Endodermal cell (in vitro differentiated cells): ENCODE measurements around the gene ZNF84. TPM values are rescaled to one million over a fixed set of nuclear protein-coding genes. Genes with fewer than 3 reads are reported as not detected.

Experiments used
- DNase-seq: peaks from one replicate; pipeline ENCODE4 v3.0.0-alpha.2; 2017
- H3K27ac ChIP-seq: 2 replicates; pipeline ENCODE4 v1.5.1; 2013; ENCODE audit warnings: mild to moderate bottlenecking, low read depth, low read length, moderate library complexity
- H3K27me3 ChIP-seq: 2 replicates; pipeline ENCODE4 v1.6.1; 2013; ENCODE audit warnings: mild to moderate bottlenecking, low read length, moderate library complexity; ENCODE audit not compliant: insufficient read depth, control insufficient read depth, poor library complexity, severe bottlenecking
- H3K36me3 ChIP-seq: 2 replicates; pipeline ENCODE4 v1.7.0; 2013; ENCODE audit warnings: mild to moderate bottlenecking, low read length, moderate library complexity; ENCODE audit not compliant: control insufficient read depth, insufficient read depth
- H3K4me1 ChIP-seq: one replicate; pipeline ENCODE4 v1.7.0; 2013; ENCODE audit warnings: low read length; ENCODE audit not compliant: control insufficient read depth, insufficient read depth
- H3K4me3 ChIP-seq: 2 replicates; pipeline ENCODE4 v1.5.1; 2013; ENCODE audit warnings: mild to moderate bottlenecking, low read length, moderate library complexity
- H3K9ac ChIP-seq: 2 replicates; pipeline ENCODE4 v1.6.1; 2013; ENCODE audit warnings: mild to moderate bottlenecking, low read length, moderate library complexity; ENCODE audit not compliant: poor library complexity, severe bottlenecking; ENCODE audit errors: extremely low read depth
- H3K9me3 ChIP-seq: 2 replicates; pipeline ENCODE4 v1.6.1; 2013; ENCODE audit warnings: mild to moderate bottlenecking, low read length, moderate library complexity; ENCODE audit not compliant: control insufficient read depth
- H3K27ac Mint-ChIP-seq: 2 replicates; pipeline ENCODE4 v1.8.0; 2020; ENCODE audit warnings: mixed read lengths
- H3K27me3 Mint-ChIP-seq: 2 replicates; pipeline ENCODE4 v1.8.0; 2021; ENCODE audit warnings: mild to moderate bottlenecking, mixed read lengths; ENCODE audit not compliant: insufficient read depth
- H3K36me3 Mint-ChIP-seq: 2 replicates; pipeline ENCODE4 v1.8.0; 2020; ENCODE audit warnings: low read depth, mixed read lengths
- H3K4me1 Mint-ChIP-seq: 2 replicates; pipeline ENCODE4 v1.8.0; 2020; ENCODE audit warnings: mixed read lengths
- H3K4me3 Mint-ChIP-seq: 2 replicates; pipeline ENCODE4 v1.8.0; 2020; ENCODE audit warnings: mild to moderate bottlenecking, moderate library complexity, mixed read lengths
- H3K9me3 Mint-ChIP-seq: 2 replicates; pipeline ENCODE4 v1.8.0; 2020; ENCODE audit warnings: mild to moderate bottlenecking, mixed read lengths
- CTCF ChIP-seq: fragments of 200-600 bp; sonication (generic); conservative IDR thresholded peaks from 2 replicates; pipeline ENCODE4 v1.5.0; 2021; ENCODE audit warnings: antibody characterized with exemption, mild to moderate bottlenecking
- WGBS, 2 experiments: methylation state at CpG; one replicate each; pipeline versions ENCODE4 v1.1.5 to v1.1.7; 2013; ENCODE audit warnings: missing lambda C conversion rate in 2 of 2, mixed read lengths in 1 of 2; ENCODE audit not compliant: insufficient coverage in 1 of 2, insufficient read length in 1 of 2; 5-methylcytosine and 5-hydroxymethylcytosine counted together
- long read RNA-seq, 4 experiments: library from polyadenylated mRNA in 2 of 4; library from RNA in 1 of 4; library from capped mRNA in 1 of 4; stranded (forward) in 3 of 4; unstranded in 1 of 4; transcript quantifications; one replicate each; pipeline ENCODE4 v2.0.0, GENCODE V29; 2020 to 2021; ENCODE audit warnings: inconsistent platforms in 1 of 4
- polyA plus RNA-seq, 2 experiments: library from polyadenylated mRNA; stranded (reverse); fragments of 50-300 nt; gene quantifications; one replicate each; pipeline ENCODE4 v1.2.3, GENCODE V29; 2013
- total RNA-seq, 2 donors: library from RNA; stranded (reverse); fragmentation: NEBNext Ultra II Directional in 1 of 2; extraction: Animal tissue kit (Norgen Biotek cat#: 25700) in 1 of 2; gene quantifications; 2 replicates in 1 of 2; 3 replicates in 1 of 2; pipeline ENCODE4 v1.2.1, GENCODE V29; 2021

The ZNF84 gene
- 10 to 100 TPM; 50.2 to 52.6 TPM for total RNA-seq
- 37.3 TPM for polyA plus RNA-seq (2013, experiment 1 of 2)
- polyA plus RNA-seq (2013, experiment 2 of 2) = 34.0 TPM
- long read RNA-seq, experiment 1, full-length matches to known transcripts = 4 of 10 reads
- long read RNA-seq, experiment 1, partial matches to known transcripts = 2 of 10 reads
- long read RNA-seq, experiment 1, other reads (novel, unspliced or antisense) = 4 of 10 reads
- long read RNA-seq, experiment 2, full-length matches to known transcripts = 43 of 103 reads
- long read RNA-seq, experiment 2, partial matches to known transcripts = 15 of 103 reads
- long read RNA-seq, experiment 2, other reads (novel, unspliced or antisense) = 45 of 103 reads
- long read RNA-seq, experiment 3, transcript ZNF84-208 (5 exons, 3,237 nt) = major isoform, 70 of 163 reads
- long read RNA-seq, experiment 3, partial matches to known transcripts = 10 of 163 reads
- long read RNA-seq, experiment 3, other reads (novel, unspliced or antisense) = 83 of 163 reads
- long read RNA-seq, experiment 4, partial matches to known transcripts = 0 of 12 reads
- long read RNA-seq, experiment 4, other reads (novel, unspliced or antisense) = 9 of 12 reads

GRCh38 chr12:133037207-133038005, at the start of gene ZNF84:
Gene ZNF84, plus strand, starts transcription at chr12:133037509. Its CDS starts 3,959 bp downstream, at chr12:133041468.
- Histone ChIP-seq H3K27ac (peak within 1 kb of the TSS; percentile 97), H3K9ac (peak within 1 kb of the TSS; percentile 93), H3K9me3 (peaks cover 53% of the 10 kb centered on the region), H3K4me1 (no peaks in the 10 kb centered on the region), H3K27me3 (no peaks in the 10 kb centered on the region), H3K36me3 (peaks cover 38% of the 10 kb centered on the region), H3K4me3 (peak within 1 kb of the TSS; percentile 94)
- no peak for TF ChIP-seq CTCF
- peak within 1 kb of the TSS; percentile 82 for H3K4me3 Mint-ChIP-seq
- H3K27me3 Mint-ChIP-seq = peaks cover 21% of the 10 kb centered on the region
- peaks cover 38% of the 10 kb centered on the region for H3K36me3 Mint-ChIP-seq
- peak within 1 kb of the TSS; percentile 98 for H3K27ac Mint-ChIP-seq
- no peaks in the 10 kb centered on the region for H3K4me1 Mint-ChIP-seq
- DNase-seq = peak; percentile 99
- WGBS, 2 experiments = 0% methylated on average over 15 to 103 of the region's 103 CpGs
- peaks cover 50% of the 10 kb centered on the region for H3K9me3 Mint-ChIP-seq

GRCh38 chr12:132998741-132999140, 38.6 kb upstream of the ZNF84 start:
- Histone ChIP-seq H3K4me1 (no peaks in the 10 kb centered on the region), H3K36me3 (peaks cover 30% of the 10 kb centered on the region), H3K4me3 (peak overlapping the region; percentile 40), H3K9me3 (peaks cover 94% of the 10 kb centered on the region), H3K9ac (no peak overlapping the region), H3K27me3 (no peaks in the 10 kb centered on the region), H3K27ac (no peak overlapping the region)
- Mint-ChIP-seq H3K9me3 (peaks cover 97% of the 10 kb centered on the region), H3K4me1 (no peaks in the 10 kb centered on the region), H3K27ac (no peak overlapping the region), H3K27me3 (no peaks in the 10 kb centered on the region), H3K36me3 (peaks cover 79% of the 10 kb centered on the region), H3K4me3 (no peak overlapping the region)
- DNase-seq = no peak
- 22 to 46% methylated on average over 1 of the region's 1 CpG for WGBS, 2 experiments
- no peak for TF ChIP-seq CTCF

GRCh38 chr12:133010657-133011297, 26.5 kb upstream of the ZNF84 start:
- no peaks in the 10 kb centered on the region for H3K27me3 Mint-ChIP-seq
- H3K4me3 ChIP-seq = peak overlapping the region; percentile 70
- no peak for TF ChIP-seq CTCF
- H3K4me1 ChIP-seq = no peaks in the 10 kb centered on the region
- peaks cover 96% of the 10 kb centered on the region for H3K9me3 ChIP-seq
- no peak overlapping the region for H3K9ac ChIP-seq
- no peaks in the 10 kb centered on the region for H3K27me3 ChIP-seq
- H3K36me3 Mint-ChIP-seq = peaks cover 97% of the 10 kb centered on the region
- no peak overlapping the region for H3K4me3 Mint-ChIP-seq
- WGBS, 2 experiments = 95 to 100% methylated on average over 5 to 6 of the region's 6 CpGs
- H3K27ac ChIP-seq = no peak overlapping the region
- no peak overlapping the region for H3K27ac Mint-ChIP-seq
- no peak for DNase-seq
- H3K4me1 Mint-ChIP-seq = no peaks in the 10 kb centered on the region
- H3K36me3 ChIP-seq = peaks cover 88% of the 10 kb centered on the region
- H3K9me3 Mint-ChIP-seq = peaks cover 96% of the 10 kb centered on the region
